ENCODE measurements around the gene PHKA1.

GRCh38 chrX:72576141-72576894, 137.8 kb downstream of the PHKA1 start:
- TF ChIP-seq, protein P1, sequence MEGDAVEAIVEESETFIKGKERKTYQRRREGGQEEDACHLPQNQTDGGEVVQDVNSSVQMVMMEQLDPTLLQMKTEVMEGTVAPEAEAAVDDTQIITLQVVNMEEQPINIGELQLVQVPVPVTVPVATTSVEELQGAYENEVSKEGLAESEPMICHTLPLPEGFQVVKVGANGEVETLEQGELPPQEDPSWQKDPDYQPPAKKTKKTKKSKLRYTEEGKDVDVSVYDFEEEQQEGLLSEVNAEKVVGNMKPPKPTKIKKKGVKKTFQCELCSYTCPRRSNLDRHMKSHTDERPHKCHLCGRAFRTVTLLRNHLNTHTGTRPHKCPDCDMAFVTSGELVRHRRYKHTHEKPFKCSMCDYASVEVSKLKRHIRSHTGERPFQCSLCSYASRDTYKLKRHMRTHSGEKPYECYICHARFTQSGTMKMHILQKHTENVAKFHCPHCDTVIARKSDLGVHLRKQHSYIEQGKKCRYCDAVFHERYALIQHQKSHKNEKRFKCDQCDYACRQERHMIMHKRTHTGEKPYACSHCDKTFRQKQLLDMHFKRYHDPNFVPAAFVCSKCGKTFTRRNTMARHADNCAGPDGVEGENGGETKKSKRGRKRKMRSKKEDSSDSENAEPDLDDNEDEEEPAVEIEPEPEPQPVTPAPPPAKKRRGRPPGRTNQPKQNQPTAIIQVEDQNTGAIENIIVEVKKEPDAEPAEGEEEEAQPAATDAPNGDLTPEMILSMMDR (conservative IDR thresholded peaks at IDR 0.05) = no peak
- no peak for TF ChIP-seq EZH2 (IDR thresholded peaks at IDR 0.05; ENCODE audit: low read depth)
